Measurements from ENCODE around the gene SPHK2.
A peak's percentile ranks its signal among the peaks of the same experiment; 100 is the strongest.

SPHK2 gene

GRCh38 chr19:48634036-48634342 is 14.7 kb downstream of the SPHK2 start:
- Histone ChIP-seq H3K27me3 (ENCODE audit: insufficient read depth, low read length) (peaks cover 15% of the 10 kb centered on the region), H4K91ac (ENCODE audit: low read depth, low read length) (no peak overlapping the region), H3K4ac (ENCODE audit: low read depth, low read length) (no peak overlapping the region), H2AFZ (ENCODE audit: insufficient read depth, low read length, poor library complexity) (no peak overlapping the region), H2AK5ac (ENCODE audit: low read length) (no peak overlapping the region), H2BK12ac (ENCODE audit: low read length) (no peak overlapping the region), H3K18ac (ENCODE audit: low read length) (no peak overlapping the region), H3K23ac (ENCODE audit: low read length) (no peak overlapping the region), H3K9ac (ENCODE audit: low read length) (no peak overlapping the region), H3K27ac (ENCODE audit: low read depth, low read length) (no peak overlapping the region), H4K8ac (ENCODE audit: low read depth, low read length) (no peak overlapping the region), H4K12ac (ENCODE audit: low read depth, low read length) (no peak overlapping the region), H3K79me2 (ENCODE audit: control insufficient read depth, insufficient read depth, low read length, poor library complexity) (no peaks in the 10 kb centered on the region), H3K14ac (ENCODE audit: low read length) (no peak overlapping the region), H3K4me3 (ENCODE audit: low read depth, low read length) (no peak overlapping the region), H2BK120ac (ENCODE audit: insufficient read depth, low read length, poor library complexity) (no peak overlapping the region), H3K4me1 (ENCODE audit: control insufficient read depth in 1 of 2, insufficient read depth in 2 of 2, low read length in 2 of 2) (peaks cover 25 to 48% of the 10 kb centered on the region in 2 experiments), H3K4me2 (ENCODE audit: low read length) (no peak overlapping the region), H2BK5ac (ENCODE audit: low read depth, low read length, poor library complexity) (no peak overlapping the region), H3K36me3 (ENCODE audit: control insufficient read depth in 1 of 2, insufficient read depth in 2 of 2, low read length in 2 of 2) (no peaks in the 10 kb centered on the region), H3K79me1 (ENCODE audit: low read length) (peaks cover 4% of the 10 kb centered on the region), H3K9me3 (ENCODE audit: insufficient read depth, low read depth, low read length) (peaks cover 3% of the 10 kb centered on the region)
- no peak for DNase-seq
- WGBS (ENCODE audit: extremely low coverage, insufficient coverage, insufficient read length) = no CpG with 5 or more reads among the region's 7 CpGs

- H3K27ac ChIP-seq (ENCODE audit: low read depth, low read length) = no peak overlapping the region
- H3K9me3 ChIP-seq (ENCODE audit: insufficient read depth, low read depth, low read length) = peaks cover 3% of the 10 kb centered on the region
- peaks cover 15% of the 10 kb centered on the region for H3K27me3 ChIP-seq (ENCODE audit: insufficient read depth, low read length)
- H3K14ac ChIP-seq (ENCODE audit: low read length) = no peak overlapping the region
- peaks cover 4% of the 10 kb centered on the region for H3K79me1 ChIP-seq (ENCODE audit: low read length)
- peak overlapping the region; percentile 72 for H4K91ac ChIP-seq (ENCODE audit: low read depth, low read length)
- H2AK5ac ChIP-seq (ENCODE audit: low read length) = no peak overlapping the region
- no peaks in the 10 kb centered on the region for H3K36me3 ChIP-seq (ENCODE audit: control insufficient read depth in 1 of 2, insufficient read depth in 2 of 2, low read length in 2 of 2)
- H4K8ac ChIP-seq (ENCODE audit: low read depth, low read length) = peak overlapping the region; percentile 69
- H3K4ac ChIP-seq (ENCODE audit: low read depth, low read length) = no peak overlapping the region
- peak; percentile 96 to 98 for DNase-seq
- H3K4me2 ChIP-seq (ENCODE audit: low read length) = peak overlapping the region; percentile 38
- H4K12ac ChIP-seq (ENCODE audit: low read depth, low read length) = no peak overlapping the region
- H3K18ac ChIP-seq (ENCODE audit: low read length) = no peak overlapping the region
- H2AFZ ChIP-seq (ENCODE audit: insufficient read depth, low read length, poor library complexity) = peak overlapping the region; percentile 50
- H3K4me1 ChIP-seq (ENCODE audit: control insufficient read depth in 1 of 2, insufficient read depth in 2 of 2, low read length in 2 of 2) = peaks cover 25 to 47% of the 10 kb centered on the region in 2 experiments
- H2BK5ac ChIP-seq (ENCODE audit: low read depth, low read length, poor library complexity) = no peak overlapping the region
- no peak overlapping the region for H3K23ac ChIP-seq (ENCODE audit: low read length)
- WGBS (ENCODE audit: extremely low coverage, insufficient coverage, insufficient read length) = no CpG with 5 or more reads among the region's 37 CpGs
- H2BK12ac ChIP-seq (ENCODE audit: low read length) = no peak overlapping the region
- no peak overlapping the region for H3K4me3 ChIP-seq (ENCODE audit: low read depth, low read length)
- H3K9ac ChIP-seq (ENCODE audit: low read length) = no peak overlapping the region
- H2BK120ac ChIP-seq (ENCODE audit: insufficient read depth, low read length, poor library complexity) = no peak overlapping the region
- no peaks in the 10 kb centered on the region for H3K79me2 ChIP-seq (ENCODE audit: control insufficient read depth, insufficient read depth, low read length, poor library complexity)
Observed at GRCh38 chr19:48634424-48635262, 15.3 kb downstream of the SPHK2 start.

- Histone ChIP-seq H3K14ac (ENCODE audit: low read length) (no peak overlapping the region), H3K18ac (ENCODE audit: low read length) (peak overlapping the region; percentile 15), H4K12ac (ENCODE audit: low read depth, low read length) (no peak overlapping the region), H2BK120ac (ENCODE audit: insufficient read depth, low read length, poor library complexity) (no peak overlapping the region), H3K4me2 (ENCODE audit: low read length) (peak overlapping the region; percentile 67), H3K36me3 (ENCODE audit: control insufficient read depth in 1 of 2, insufficient read depth in 2 of 2, low read length in 2 of 2) (no peaks in the 10 kb centered on the region), H3K9me3 (ENCODE audit: insufficient read depth, low read depth, low read length) (peaks cover 3% of the 10 kb centered on the region), H2BK12ac (ENCODE audit: low read length) (no peak overlapping the region), H2AK5ac (ENCODE audit: low read length) (no peak overlapping the region), H3K9ac (ENCODE audit: low read length) (no peak overlapping the region), H3K79me1 (ENCODE audit: low read length) (peaks cover 4% of the 10 kb centered on the region), H4K91ac (ENCODE audit: low read depth, low read length) (no peak overlapping the region), H3K4me3 (ENCODE audit: low read depth, low read length) (peak overlapping the region; percentile 53), H3K4me1 (ENCODE audit: control insufficient read depth in 1 of 2, insufficient read depth in 2 of 2, low read length in 2 of 2) (peaks cover 21 to 40% of the 10 kb centered on the region in 2 experiments), H3K27ac (ENCODE audit: low read depth, low read length) (no peak overlapping the region), H2AFZ (ENCODE audit: insufficient read depth, low read length, poor library complexity) (peak overlapping the region; percentile 62), H3K4ac (ENCODE audit: low read depth, low read length) (no peak overlapping the region), H3K27me3 (ENCODE audit: insufficient read depth, low read length) (peaks cover 15% of the 10 kb centered on the region), H3K23ac (ENCODE audit: low read length) (no peak overlapping the region), H4K8ac (ENCODE audit: low read depth, low read length) (peak overlapping the region; percentile 32), H3K79me2 (ENCODE audit: control insufficient read depth, insufficient read depth, low read length, poor library complexity) (no peaks in the 10 kb centered on the region), H2BK5ac (ENCODE audit: low read depth, low read length, poor library complexity) (no peak overlapping the region)
- WGBS (ENCODE audit: extremely low coverage, insufficient coverage, insufficient read length) = no CpG with 5 or more reads among the region's 67 CpGs
- DNase-seq = peak; percentile 43 to 68
Observed at GRCh38 chr19:48635263-48635965, 16.1 kb downstream of the SPHK2 start.

- no peak overlapping the region for H3K27ac ChIP-seq (ENCODE audit: low read depth, low read length)
- H3K79me1 ChIP-seq (ENCODE audit: low read length) = peaks cover 3% of the 10 kb centered on the region
- no peak overlapping the region for H2AK5ac ChIP-seq (ENCODE audit: low read length)
- peaks cover 3% of the 10 kb centered on the region for H3K9me3 ChIP-seq (ENCODE audit: insufficient read depth, low read depth, low read length)
- H4K12ac ChIP-seq (ENCODE audit: low read depth, low read length) = no peak overlapping the region
- peaks cover 21 to 32% of the 10 kb centered on the region in 2 experiments for H3K4me1 ChIP-seq (ENCODE audit: control insufficient read depth in 1 of 2, insufficient read depth in 2 of 2, low read length in 2 of 2)
- no peak overlapping the region for H3K9ac ChIP-seq (ENCODE audit: low read length)
- no peak overlapping the region for H4K91ac ChIP-seq (ENCODE audit: low read depth, low read length)
- no peak for DNase-seq
- no peak overlapping the region for H2BK5ac ChIP-seq (ENCODE audit: low read depth, low read length, poor library complexity)
- H3K23ac ChIP-seq (ENCODE audit: low read length) = no peak overlapping the region
- H4K8ac ChIP-seq (ENCODE audit: low read depth, low read length) = peak overlapping the region; percentile 19
- H2BK120ac ChIP-seq (ENCODE audit: insufficient read depth, low read length, poor library complexity) = no peak overlapping the region
- H3K4ac ChIP-seq (ENCODE audit: low read depth, low read length) = no peak overlapping the region
- H3K79me2 ChIP-seq (ENCODE audit: control insufficient read depth, insufficient read depth, low read length, poor library complexity) = no peaks in the 10 kb centered on the region
- no peak overlapping the region for H3K14ac ChIP-seq (ENCODE audit: low read length)
- H2AFZ ChIP-seq (ENCODE audit: insufficient read depth, low read length, poor library complexity) = peak overlapping the region; percentile 62
- peaks cover 15% of the 10 kb centered on the region for H3K27me3 ChIP-seq (ENCODE audit: insufficient read depth, low read length)
- no peaks in the 10 kb centered on the region for H3K36me3 ChIP-seq (ENCODE audit: control insufficient read depth in 1 of 2, insufficient read depth in 2 of 2, low read length in 2 of 2)
- H3K4me2 ChIP-seq (ENCODE audit: low read length) = peak overlapping the region; percentile 67
- no CpG with 5 or more reads among the region's 35 CpGs for WGBS (ENCODE audit: extremely low coverage, insufficient coverage, insufficient read length)
- no peak overlapping the region for H3K18ac ChIP-seq (ENCODE audit: low read length)
- no peak overlapping the region for H2BK12ac ChIP-seq (ENCODE audit: low read length)
- H3K4me3 ChIP-seq (ENCODE audit: low read depth, low read length) = no peak overlapping the region
Observed at GRCh38 chr19:48635966-48636858, 16.9 kb downstream of the SPHK2 start.
